ENCODE data around the gene NLGN1. TPM values are rescaled to one million over a fixed set of nuclear protein-coding genes. Genes with fewer than 3 reads are reported as not detected.

The NLGN1 gene
- total and polyA plus RNA-seq, 2 of the 13 experiments (the other 11 are each of a cell fraction or from before 2014, with no cell fraction given), result not detected

GRCh38 chr3:174061162-174061561 lies 663.6 kb downstream of the NLGN1 start (continued):
- TF ChIP-seq KIAA2018 (CRISPR knock-in tag; IDR thresholded peaks at IDR 0.05; ENCODE audit: borderline replicate concordance), result no peak
- no peak for TF ChIP-seq CTCF (CRISPR knock-in tag; IDR thresholded peaks at IDR 0.05)
- TF ChIP-seq ZBTB46 (CRISPR knock-in tag; IDR thresholded peaks at IDR 0.05; ENCODE audit: borderline replicate concordance), result no peak
- TF ChIP-seq MAFG (CRISPR knock-in tag; IDR thresholded peaks at IDR 0.05), result no peak
